Karpas-422 (cell line): Measurements from ENCODE around the gene KLK10. TPM values are rescaled to one million over a fixed set of nuclear protein-coding genes. Genes with fewer than 3 reads are reported as not detected.

Experiments used
- DNase-seq: peaks from one replicate; pipeline ENCODE4 v3.0.0-alpha.2; 2015
- H2AFZ ChIP-seq: fragments of 200-600 bp; sonication (generic); 2 replicates; pipeline ENCODE4 v1.6.1; 2014; ENCODE audit warnings: antibody characterized with exemption, low read length, mixed read lengths
- H3K27ac ChIP-seq: fragments of 200-600 bp; sonication (generic); 2 replicates; pipeline ENCODE4 v1.5.1; 2014; ENCODE audit warnings: mild to moderate bottlenecking, low read length, moderate library complexity
- H3K27me3 ChIP-seq: fragments of 200-600 bp; sonication (generic); 2 replicates; pipeline ENCODE4 v1.6.1; 2014; ENCODE audit warnings: low read length, mixed read lengths
- H3K36me3 ChIP-seq: fragments of 200-600 bp; sonication (generic); 2 replicates; pipeline ENCODE4 v1.6.1; 2014; ENCODE audit warnings: low read length, mixed read lengths; ENCODE audit not compliant: insufficient read depth
- H3K4me1 ChIP-seq: fragments of 200-600 bp; sonication (generic); 2 replicates; pipeline ENCODE4 v1.6.1; 2014; ENCODE audit warnings: mild to moderate bottlenecking, low read length, mixed read lengths
- H3K4me2 ChIP-seq: fragments of 200-600 bp; sonication (generic); 2 replicates; pipeline ENCODE4 v1.6.1; 2014; ENCODE audit warnings: low read length, low read depth, mild to moderate bottlenecking; ENCODE audit not compliant: poor library complexity, severe bottlenecking
- H3K4me3 ChIP-seq: fragments of 200-600 bp; sonication (generic); 2 replicates; pipeline ENCODE4 v1.5.1; 2014; ENCODE audit warnings: mild to moderate bottlenecking, antibody characterized with exemption, low read length, mixed read lengths
- H3K79me2 ChIP-seq: fragments of 200-600 bp; sonication (generic); 2 replicates; pipeline ENCODE4 v1.6.1; 2014; ENCODE audit warnings: mild to moderate bottlenecking, low read length, mixed read lengths
- H3K9ac ChIP-seq: fragments of 200-600 bp; sonication (generic); 2 replicates; pipeline ENCODE4 v1.6.0; 2014; ENCODE audit warnings: low read length
- H3K9me2 ChIP-seq: fragments of 200-600 bp; sonication (generic), shearing (Covaris generic); replicated peaks from 2 replicates; pipeline ENCODE4 v1.6.0; 2014; ENCODE audit warnings: mild to moderate bottlenecking, low read length, moderate library complexity; ENCODE audit not compliant: insufficient read depth
- H3K9me3 ChIP-seq: fragments of 300-700, 200-600 bp; sonication (generic); 2 replicates; pipeline ENCODE4 v1.6.1; 2014; ENCODE audit warnings: low read length, mixed read lengths
- H4K20me1 ChIP-seq: fragments of 200-600 bp; sonication (generic); 2 replicates; pipeline ENCODE4 v1.6.1; 2014; ENCODE audit warnings: mild to moderate bottlenecking, antibody characterized with exemption, low read length, low read depth; ENCODE audit not compliant: insufficient read depth
- total RNA-seq: library from RNA; depleted of rRNA; stranded (reverse); fragments of >200 nt; shearing (Covaris generic); gene quantifications from 2 replicates; pipeline ENCODE4 v1.2.3, GENCODE V29; 2014; ENCODE audit warnings: low replicate concordance

Gene KLK10
- total RNA-seq, 1 experiment from 2014 or later: not detected

DNA sequence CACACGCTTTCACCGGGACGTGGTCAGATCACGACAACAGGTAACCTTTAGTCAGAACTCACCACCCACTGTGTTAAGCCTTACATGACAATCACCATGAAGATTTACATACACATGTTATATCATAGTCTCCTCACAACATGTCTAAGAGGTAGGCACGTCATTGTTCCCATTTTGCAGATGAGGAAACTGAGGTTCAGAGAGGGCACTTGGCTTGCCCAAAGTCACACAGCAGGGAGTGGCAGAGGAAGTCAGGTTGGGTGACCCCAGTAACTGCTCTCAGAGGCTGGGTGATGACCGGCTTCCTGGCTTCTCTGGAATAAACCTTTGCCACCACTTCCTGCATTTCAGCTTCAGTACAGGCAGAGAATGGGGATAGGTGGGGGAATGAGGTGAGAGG lies 5.3 kb downstream of the KLK10 start:
- Histone ChIP-seq H3K27ac (no peak overlapping the region), H4K20me1 (peaks cover 3% of the 10 kb centered on the region; the same call in 1 of the 2 replicates), H3K4me3 (no peak overlapping the region), H3K9me3 (no peaks in the 10 kb centered on the region), H3K36me3 (no peaks in the 10 kb centered on the region), H3K4me1 (no peaks in the 10 kb centered on the region), H3K9me2 (no peaks in the 10 kb centered on the region), H2AFZ (no peak overlapping the region), H3K4me2 (no peak overlapping the region), H3K79me2 (no peaks in the 10 kb centered on the region), H3K27me3 (no peaks in the 10 kb centered on the region), H3K9ac (no peak overlapping the region)
- no peak for DNase-seq

DNA sequence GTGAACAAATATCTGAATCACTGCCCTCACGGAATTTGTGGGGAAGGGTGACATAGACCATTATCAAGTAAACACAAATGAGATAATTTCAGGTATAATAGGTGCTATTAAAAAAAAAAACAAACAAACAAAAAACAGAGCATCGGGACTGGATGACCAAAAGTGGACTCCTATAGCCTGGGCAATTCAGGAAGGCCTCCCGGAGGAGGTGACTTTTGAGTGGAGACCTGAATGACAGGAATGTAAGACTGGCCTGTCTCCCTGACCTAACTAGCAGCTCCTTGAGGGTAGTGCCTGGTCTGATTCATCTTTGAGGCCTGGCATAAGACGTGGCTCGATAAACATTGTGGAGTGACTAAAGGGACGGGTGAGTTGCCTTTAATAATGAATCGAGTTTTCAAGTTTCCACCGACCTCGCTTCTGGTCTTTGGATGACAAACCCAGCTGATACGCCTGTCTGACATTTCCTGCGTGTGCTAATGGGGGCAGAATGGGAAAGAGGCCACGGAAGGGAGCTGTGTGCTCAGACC lies 6.8 kb downstream of the KLK10 start:
- Histone ChIP-seq H3K4me2 (no peak overlapping the region), H3K9me2 (no peaks in the 10 kb centered on the region), H2AFZ (no peak overlapping the region), H3K27ac (no peak overlapping the region), H4K20me1 (peaks cover 3% of the 10 kb centered on the region; the same call in 1 of the 2 replicates), H3K27me3 (no peaks in the 10 kb centered on the region), H3K36me3 (no peaks in the 10 kb centered on the region), H3K9me3 (no peaks in the 10 kb centered on the region), H3K4me3 (no peak overlapping the region), H3K79me2 (no peaks in the 10 kb centered on the region), H3K4me1 (no peaks in the 10 kb centered on the region), H3K9ac (no peak overlapping the region)
- no peak for DNase-seq

DNA sequence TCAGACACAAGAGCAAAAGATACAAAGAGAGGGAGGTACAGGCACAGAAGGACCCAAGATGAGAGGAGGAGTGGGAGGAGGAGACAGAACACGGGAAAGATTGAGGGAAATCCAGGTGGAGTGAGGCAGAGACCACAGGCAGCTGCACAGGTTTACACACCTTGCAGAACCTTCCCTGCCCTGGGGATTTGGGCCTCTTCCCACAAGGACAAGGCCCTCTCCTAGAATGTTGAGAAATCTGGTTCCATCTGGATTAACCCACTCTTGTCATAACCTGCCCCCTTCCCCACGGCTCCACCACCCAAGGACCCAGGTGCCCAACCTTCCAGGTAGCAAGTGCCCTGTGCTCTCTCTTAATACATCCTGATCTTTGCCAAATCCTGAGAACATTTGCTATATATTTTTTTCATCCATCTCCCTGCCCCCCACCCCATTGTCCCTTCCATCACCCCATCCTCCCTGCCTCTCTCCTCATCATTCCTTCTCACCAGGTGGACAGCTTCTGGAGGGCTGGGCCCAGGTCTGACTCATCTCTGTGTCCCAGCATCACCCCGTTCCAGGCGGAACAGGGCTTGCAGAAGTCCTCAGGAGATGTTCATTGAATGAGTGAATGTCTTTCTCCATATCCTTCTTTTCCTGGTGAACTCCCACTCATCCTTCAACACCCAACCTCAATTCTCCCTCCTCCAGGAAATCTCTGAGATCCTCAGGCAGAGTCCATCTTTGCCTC lies 9.3 kb downstream of the KLK10 start:
- no peak overlapping the region for H3K27ac ChIP-seq
- H3K4me2 ChIP-seq: no peak overlapping the region
- no peak for DNase-seq
- no peak overlapping the region for H2AFZ ChIP-seq
- no peaks in the 10 kb centered on the region for H3K27me3 ChIP-seq
- no peak overlapping the region for H3K4me3 ChIP-seq
- H3K36me3 ChIP-seq: no peaks in the 10 kb centered on the region
- no peaks in the 10 kb centered on the region for H3K4me1 ChIP-seq
- no peak overlapping the region for H3K9ac ChIP-seq
- no peaks in the 10 kb centered on the region for H3K79me2 ChIP-seq
- 0 out of 2 replicates have a peak, but pooled peaks cover under 1% of the 10 kb centered on the region for H4K20me1 ChIP-seq
- H3K9me3 ChIP-seq: no peaks in the 10 kb centered on the region
- no peaks in the 10 kb centered on the region for H3K9me2 ChIP-seq

DNA sequence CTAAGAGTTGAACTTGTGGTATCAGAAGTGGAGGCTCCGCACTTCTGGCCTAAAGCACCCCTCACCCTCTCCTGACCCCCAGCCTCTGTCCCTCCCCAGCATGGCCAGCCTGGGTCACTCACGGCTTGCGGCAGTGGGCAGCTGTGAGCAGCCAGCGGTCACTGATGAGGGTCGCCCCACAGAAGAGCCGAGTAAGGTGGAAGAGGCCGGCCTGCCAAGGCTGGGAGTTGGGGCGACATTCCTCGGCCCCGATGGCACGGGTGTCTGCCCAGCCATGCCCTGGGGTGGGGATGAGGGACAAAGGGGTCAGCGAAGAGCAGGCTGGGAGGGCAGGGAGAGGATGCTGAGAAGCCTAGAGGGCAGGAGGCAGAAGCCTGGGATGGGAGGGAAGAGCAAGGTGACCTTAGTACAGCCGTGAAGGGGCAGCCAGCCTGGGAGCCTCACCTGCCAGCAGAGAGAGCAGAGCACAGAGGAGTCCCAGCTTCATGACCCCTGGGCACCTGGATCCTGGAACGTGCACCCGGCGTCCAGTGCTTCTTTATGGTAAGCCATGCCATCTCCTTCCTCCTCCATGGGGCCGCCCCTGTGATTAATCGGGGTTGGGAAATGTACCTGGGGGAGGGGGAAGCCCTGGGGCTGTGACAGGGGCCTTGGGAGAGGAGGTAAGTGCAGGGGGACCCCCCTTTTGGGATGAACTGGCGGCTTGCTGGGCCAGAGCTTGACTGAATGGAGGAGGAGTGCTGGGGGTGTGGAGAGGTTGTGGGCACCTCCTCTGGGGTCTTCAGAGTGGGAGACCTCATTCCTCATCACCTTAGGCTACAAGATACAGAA lies 10.2 kb downstream of the KLK10 start:
- H3K4me1 ChIP-seq: no peaks in the 10 kb centered on the region
- H3K4me3 ChIP-seq: no peak overlapping the region
- H3K36me3 ChIP-seq: no peaks in the 10 kb centered on the region
- H3K9me2 ChIP-seq: no peaks in the 10 kb centered on the region
- no peak for DNase-seq
- H3K79me2 ChIP-seq: no peaks in the 10 kb centered on the region
- no peak overlapping the region for H3K9ac ChIP-seq
- no peak overlapping the region for H2AFZ ChIP-seq
- no peaks in the 10 kb centered on the region for H3K27me3 ChIP-seq
- no peaks in the 10 kb centered on the region for H4K20me1 ChIP-seq
- H3K9me3 ChIP-seq: no peaks in the 10 kb centered on the region
- H3K27ac ChIP-seq: no peak overlapping the region
- H3K4me2 ChIP-seq: no peak overlapping the region

DNA sequence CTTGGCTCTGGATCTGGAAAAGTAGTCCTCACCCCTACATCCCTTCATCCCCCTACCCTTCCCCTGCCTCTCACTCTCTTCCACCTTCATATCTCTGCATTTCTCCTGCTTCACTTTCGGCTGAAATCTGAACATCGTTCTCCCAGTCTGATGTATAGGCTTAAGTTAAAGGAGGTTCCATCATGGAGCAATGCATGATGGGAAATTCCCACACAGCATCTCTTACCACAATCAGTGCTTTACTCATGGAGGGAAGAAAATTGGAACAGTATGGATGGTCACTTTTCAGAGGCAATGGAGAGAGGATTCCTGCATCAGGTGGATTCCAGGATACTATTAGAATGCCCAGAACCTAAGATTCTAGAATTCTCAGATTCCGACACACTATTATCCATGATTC lies 12.0 kb downstream of the KLK10 start:
- Histone ChIP-seq H3K9me3 (no peaks in the 10 kb centered on the region), H4K20me1 (no peaks in the 10 kb centered on the region), H3K4me1 (no peaks in the 10 kb centered on the region), H3K27ac (no peak overlapping the region), H3K27me3 (no peaks in the 10 kb centered on the region), H3K79me2 (no peaks in the 10 kb centered on the region), H3K36me3 (no peaks in the 10 kb centered on the region), H3K9me2 (no peaks in the 10 kb centered on the region), H3K4me2 (no peak overlapping the region), H2AFZ (no peak overlapping the region), H3K9ac (no peak overlapping the region), H3K4me3 (no peak overlapping the region)
- no peak for DNase-seq

DNA sequence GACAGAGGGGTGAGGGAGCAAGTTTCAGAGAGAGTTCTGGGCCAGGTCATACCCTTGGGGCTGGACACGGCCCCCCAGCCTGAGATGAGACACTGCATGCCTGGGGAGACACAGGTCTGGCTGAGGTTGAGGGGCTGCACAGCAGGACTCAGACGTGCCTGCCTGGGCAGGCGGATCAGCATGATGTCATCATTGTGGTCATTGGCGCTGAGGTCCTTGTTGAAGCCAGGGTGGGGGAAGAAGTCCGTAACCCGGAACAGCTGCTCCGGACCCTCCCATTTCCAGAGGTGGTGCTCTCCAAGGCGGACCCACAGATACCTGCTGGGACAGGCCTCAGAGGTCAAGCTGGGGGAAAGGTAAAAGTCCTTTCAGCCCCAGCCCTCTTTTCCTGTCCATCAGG lies 13.1 kb downstream of the KLK10 start:
- Histone ChIP-seq H3K9me2 (no peaks in the 10 kb centered on the region), H3K4me3 (no peak overlapping the region), H3K27me3 (no peaks in the 10 kb centered on the region), H4K20me1 (no peaks in the 10 kb centered on the region), H3K36me3 (no peaks in the 10 kb centered on the region), H2AFZ (no peak overlapping the region), H3K9ac (no peak overlapping the region), H3K79me2 (no peaks in the 10 kb centered on the region), H3K4me1 (no peaks in the 10 kb centered on the region), H3K27ac (no peak overlapping the region), H3K4me2 (no peak overlapping the region), H3K9me3 (no peaks in the 10 kb centered on the region)
- no peak for DNase-seq

DNA sequence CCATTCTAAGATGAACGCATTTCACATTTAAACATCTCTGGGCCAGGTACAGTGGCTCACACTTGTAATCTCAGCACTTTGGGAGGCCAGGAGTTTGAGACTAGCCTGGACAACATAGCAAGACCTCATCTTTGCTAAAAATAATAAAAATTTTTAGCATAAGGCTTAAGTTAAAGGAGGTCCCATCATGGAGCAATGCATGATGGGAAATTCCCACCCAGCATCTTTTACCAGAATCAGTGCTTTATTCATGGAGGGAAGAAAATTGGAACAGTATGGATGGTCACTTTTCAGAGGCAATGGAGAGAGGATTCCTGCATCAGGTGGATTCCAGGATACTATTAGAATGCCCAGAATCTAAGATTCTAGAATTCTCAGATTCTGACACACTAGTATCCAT lies 14.3 kb downstream of the KLK10 start:
- no peaks in the 10 kb centered on the region for H3K79me2 ChIP-seq
- no peak overlapping the region for H2AFZ ChIP-seq
- no peaks in the 10 kb centered on the region for H3K9me3 ChIP-seq
- H3K27me3 ChIP-seq: no peaks in the 10 kb centered on the region
- no peak overlapping the region for H3K27ac ChIP-seq
- H3K9ac ChIP-seq: no peak overlapping the region
- H3K4me2 ChIP-seq: no peak overlapping the region
- no peak for DNase-seq
- H3K4me1 ChIP-seq: no peaks in the 10 kb centered on the region
- no peaks in the 10 kb centered on the region for H3K36me3 ChIP-seq
- H3K9me2 ChIP-seq: no peaks in the 10 kb centered on the region
- no peaks in the 10 kb centered on the region for H4K20me1 ChIP-seq
- H3K4me3 ChIP-seq: no peak overlapping the region

DNA sequence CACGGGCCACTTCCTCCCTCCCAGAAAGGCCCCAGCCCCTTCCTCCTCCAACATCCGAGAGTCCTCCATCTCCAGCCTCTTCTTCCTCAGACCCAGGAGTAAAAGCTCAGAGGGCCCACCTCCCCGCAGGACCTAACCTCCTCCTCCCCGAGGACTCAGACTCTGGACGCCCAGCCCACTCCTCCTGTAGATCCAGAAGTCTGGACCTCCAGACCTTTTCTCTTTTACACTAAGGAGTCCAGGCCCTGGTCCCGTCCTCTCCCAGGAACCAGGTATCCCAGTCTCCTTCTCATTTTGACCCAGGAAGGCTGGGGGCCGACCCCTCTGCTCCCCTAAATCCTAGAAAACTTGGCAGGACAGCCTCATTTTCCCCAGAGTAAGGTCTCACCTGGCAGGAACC lies 16.2 kb downstream of the KLK10 start:
- H2AFZ ChIP-seq: no peak overlapping the region
- H3K9me2 ChIP-seq: no peaks in the 10 kb centered on the region
- no peak overlapping the region for H3K4me3 ChIP-seq
- no peak overlapping the region for H3K4me2 ChIP-seq
- H3K9ac ChIP-seq: no peak overlapping the region
- H3K79me2 ChIP-seq: no peaks in the 10 kb centered on the region
- H3K36me3 ChIP-seq: no peaks in the 10 kb centered on the region
- H3K27ac ChIP-seq: no peak overlapping the region
- DNase-seq: no peak
- H3K27me3 ChIP-seq: no peaks in the 10 kb centered on the region
- no peaks in the 10 kb centered on the region for H3K4me1 ChIP-seq
- H4K20me1 ChIP-seq: no peaks in the 10 kb centered on the region
- H3K9me3 ChIP-seq: no peaks in the 10 kb centered on the region
